Activated naive CD8-positive, alpha-beta T cell treated with anti-CD3 and anti-CD28 coated beads, Interleukin-2, amount 10 ng/mL, durations not matched to agents 7 days and 5 days (primary cell): Measurements from ENCODE around the gene SPEM1. TPM values are rescaled to one million over a fixed set of nuclear protein-coding genes. Genes with fewer than 3 reads are reported as not detected.

Experiments
- ATAC-seq: fragments of 150-1000 bp; cut with Tn5 transposase; one replicate; pipeline ENCODE4 v1.10.0; 2021; ENCODE audit warnings: low read depth, moderate library complexity
- POLR2A ChIA-PET: fragments of 350-600 bp; sonication (Branson Sonifier 250); formaldehyde crosslinking; loops from one replicate; lab custom pipeline; 2021; ENCODE audit warnings: antibody characterized with exemption; lab: Charles Lee
- DNase-seq: peaks from one replicate; pipeline ENCODE4 v3.0.0; 2021
- H3K27ac Mint-ChIP-seq: one replicate; pipeline ENCODE4 v1.8.0; 2022; ENCODE audit warnings: mild to moderate bottlenecking, mixed read lengths
- H3K27me3 Mint-ChIP-seq: one replicate; pipeline ENCODE4 v1.8.0; 2022; ENCODE audit warnings: mild to moderate bottlenecking, moderate library complexity, mixed read lengths
- H3K36me3 Mint-ChIP-seq: one replicate; pipeline ENCODE4 v1.8.0; 2021; ENCODE audit warnings: mild to moderate bottlenecking, mixed read lengths
- H3K4me1 Mint-ChIP-seq: one replicate; pipeline ENCODE4 v1.8.0; 2021; ENCODE audit warnings: mixed read lengths
- H3K4me3 Mint-ChIP-seq: one replicate; pipeline ENCODE4 v1.8.0; 2022; ENCODE audit warnings: mild to moderate bottlenecking, moderate library complexity, mixed read lengths
- H3K9me3 Mint-ChIP-seq: one replicate; pipeline ENCODE4 v1.8.0; 2021; ENCODE audit warnings: mixed read lengths
- total RNA-seq, 2 experiments: library from RNA; stranded (reverse); gene quantifications; one replicate each; pipeline ENCODE4 v1.2.3, GENCODE V29; 2021

SPEM1 gene
- total RNA-seq, 2 experiments from 2014 or later = not detected

DNA sequence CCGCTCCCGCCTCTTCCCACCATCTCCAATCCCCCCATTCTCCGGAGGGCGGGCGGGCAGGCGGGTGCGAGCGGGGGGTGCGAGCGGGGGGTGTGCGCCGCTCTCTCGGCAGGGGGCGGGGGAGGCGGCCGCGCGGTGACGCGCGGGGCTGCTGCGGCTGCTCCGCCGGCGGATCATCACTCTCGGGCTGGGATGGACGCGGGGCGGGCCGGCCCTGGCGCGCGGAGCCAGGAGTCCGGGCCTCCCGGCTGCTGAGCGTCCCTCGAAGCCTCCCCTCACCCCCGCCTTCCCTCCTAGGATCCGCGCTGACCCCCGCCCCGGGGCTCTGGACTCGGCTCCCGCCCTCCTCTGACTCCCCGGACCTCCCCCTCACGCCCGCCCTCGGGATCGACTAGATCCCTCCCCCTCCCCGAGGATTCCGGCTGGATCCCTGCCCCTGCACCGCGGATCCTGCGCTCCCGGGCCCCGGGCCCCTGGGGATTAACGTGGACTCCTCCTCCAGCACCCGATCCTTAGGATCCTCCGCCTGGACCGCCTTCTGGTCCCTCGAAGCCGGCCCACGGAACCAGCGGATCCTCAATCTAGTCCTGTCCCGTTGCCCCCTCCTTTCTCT, 15.3 kb upstream of the SPEM1 start:
- Mint-ChIP-seq H3K4me1 (peaks cover 14% of the 10 kb centered on the region), H3K4me3 (peak overlapping the region; percentile 92), H3K27me3 (peaks cover 11% of the 10 kb centered on the region), H3K27ac (peak overlapping the region; percentile 89), H3K9me3 (no peaks in the 10 kb centered on the region), H3K36me3 (no peaks in the 10 kb centered on the region)
- POLR2A ChIA-PET = interaction anchor here (0.8 to 2.9 kb wide), 10 partner anchors 10 to 75 kb away, joined by 3 to 25 read pairs (median 6); partner anchors contain the start of genes ACAP1, NEURL4, PLSCR3 and TMEM102
- no peak for DNase-seq
- peak; percentile 13 for ATAC-seq

DNA sequence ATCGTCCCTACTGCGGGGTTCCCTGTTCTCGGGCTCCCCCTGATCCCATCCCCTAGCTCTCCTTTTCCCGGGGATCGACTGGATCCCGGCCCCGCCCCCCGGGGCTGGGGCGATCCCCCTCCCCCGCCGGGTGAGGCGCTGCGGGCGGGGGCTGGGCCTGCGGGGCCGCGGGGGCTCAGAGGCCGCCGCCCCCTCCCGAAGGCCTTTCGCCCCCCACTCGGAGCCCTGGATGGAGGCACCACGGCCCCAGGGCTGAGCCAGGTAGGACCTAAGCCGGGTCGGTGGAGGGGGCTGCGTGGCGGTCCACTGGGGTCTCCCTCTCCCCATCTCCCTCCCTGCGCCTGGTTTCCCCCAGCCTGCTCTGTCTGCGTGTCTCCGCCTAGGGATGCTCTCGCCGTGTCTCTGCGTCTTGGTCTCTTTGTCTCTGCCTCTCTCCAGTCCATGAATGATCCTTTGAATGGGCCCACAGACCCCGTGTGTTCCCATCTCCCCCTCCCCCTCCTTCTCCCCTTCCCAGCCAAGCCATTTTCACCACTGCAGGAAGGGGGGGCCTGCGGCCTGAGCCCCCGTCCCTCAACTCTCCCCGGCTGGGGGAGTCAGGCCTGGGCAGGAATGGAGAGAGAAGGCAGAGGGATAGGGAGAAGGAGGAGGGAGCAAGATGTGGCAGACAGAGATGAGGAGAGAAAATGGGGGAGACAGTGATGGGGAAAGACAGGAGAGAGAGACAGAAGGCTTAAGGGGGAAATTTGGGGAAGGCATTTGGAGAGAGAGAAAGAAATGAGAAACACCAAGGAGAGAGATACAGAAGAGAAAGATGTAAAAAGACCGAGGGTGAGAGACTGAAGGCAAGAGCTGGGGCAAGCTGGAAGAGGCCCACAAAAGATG, 14.5 kb upstream of the SPEM1 start:
- H3K36me3 Mint-ChIP-seq = no peaks in the 10 kb centered on the region
- H3K9me3 Mint-ChIP-seq = no peaks in the 10 kb centered on the region
- peak overlapping the region; percentile 86 for H3K27ac Mint-ChIP-seq
- POLR2A ChIA-PET = interaction anchor here (1.1 kb wide), 1 partner anchor 21 kb away, joined by 3 read pairs; no protein-coding TSS in a partner anchor
- ATAC-seq (no peak), DNase-seq (no peak)
- peaks cover 14% of the 10 kb centered on the region for H3K4me1 Mint-ChIP-seq
- H3K4me3 Mint-ChIP-seq = peak overlapping the region; percentile 89
- peaks cover 11% of the 10 kb centered on the region for H3K27me3 Mint-ChIP-seq

GRCh38 chr17:7406235-7406825, 13.8 kb upstream of the SPEM1 start:
- Mint-ChIP-seq H3K4me3 (peak overlapping the region; percentile 56), H3K4me1 (peaks cover 14% of the 10 kb centered on the region)
- ATAC-seq = no peak

DNA sequence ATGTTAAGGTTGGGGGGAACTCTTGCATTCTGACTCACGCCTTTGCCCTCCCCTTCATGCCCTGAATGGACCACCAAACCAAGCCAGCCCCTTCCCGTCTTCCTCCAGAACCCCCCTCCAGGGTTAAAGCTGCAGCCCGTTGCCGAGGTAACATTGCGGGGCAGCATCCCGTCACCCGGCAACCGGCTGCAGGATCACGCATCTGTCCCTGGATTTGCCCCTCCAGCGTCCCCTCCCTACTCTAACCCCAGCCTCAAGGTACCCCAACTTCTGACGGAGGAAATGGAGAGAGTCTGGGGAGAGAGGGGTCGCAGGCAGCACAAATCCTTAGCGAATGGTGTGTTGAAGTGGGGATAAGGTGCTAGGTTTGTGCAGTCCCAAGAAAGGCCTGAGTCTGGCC, 13.0 kb upstream of the SPEM1 start:
- H3K27me3 Mint-ChIP-seq = peaks cover 11% of the 10 kb centered on the region
- peaks cover 12% of the 10 kb centered on the region for H3K4me1 Mint-ChIP-seq
- H3K36me3 Mint-ChIP-seq = no peaks in the 10 kb centered on the region
- no peak overlapping the region for H3K4me3 Mint-ChIP-seq
- POLR2A ChIA-PET = interaction anchor here (1.1 kb wide), 1 partner anchor 23 kb away, joined by 3 read pairs; no protein-coding TSS in a partner anchor
- peak overlapping the region; percentile 50 for H3K27ac Mint-ChIP-seq
- no peak for DNase-seq
- no peak for ATAC-seq
- H3K9me3 Mint-ChIP-seq = no peaks in the 10 kb centered on the region

More at GRCh38 chr17:7406235-7406825, 13.8 kb upstream of the SPEM1 start:
- DNase-seq = no peak
- peaks cover 11% of the 10 kb centered on the region for H3K27me3 Mint-ChIP-seq
- H3K9me3 Mint-ChIP-seq = no peaks in the 10 kb centered on the region
- peak overlapping the region; percentile 44 for H3K27ac Mint-ChIP-seq
- POLR2A ChIA-PET = interaction anchor here (1.1 kb wide), 1 partner anchor 22 kb away, joined by 3 read pairs; no protein-coding TSS in a partner anchor
- no peaks in the 10 kb centered on the region for H3K36me3 Mint-ChIP-seq

- Mint-ChIP-seq H3K4me1 (peaks cover 12% of the 10 kb centered on the region), H3K4me3 (peak within 1 kb of the TSS; percentile 64), H3K36me3 (no peaks in the 10 kb centered on the region), H3K27me3 (peaks cover 11% of the 10 kb centered on the region), H3K9me3 (no peaks in the 10 kb centered on the region), H3K27ac (peak within 1 kb of the TSS; percentile 50)
- POLR2A ChIA-PET = interaction anchor here (1.4 kb wide), 1 partner anchor 27 kb away, joined by 5 read pairs; the partner anchor contains the start of gene TMEM102
- no peak for ATAC-seq
- DNase-seq = no peak
Measured at GRCh38 chr17:7407485-7408251, 12.5 kb upstream of the SPEM1 start, which contains the start of gene NLGN2. Gene NLGN2, plus strand, starts transcription at chr17:7407845. Its CDS starts 411 bp downstream, at chr17:7408256.

GRCh38 chr17:7408252-7408727, 11.8 kb upstream of the SPEM1 start:
- Mint-ChIP-seq H3K4me3 (no peak overlapping the region), H3K36me3 (no peaks in the 10 kb centered on the region), H3K27ac (no peak overlapping the region), H3K4me1 (peaks cover 9% of the 10 kb centered on the region), H3K27me3 (peaks cover 11% of the 10 kb centered on the region), H3K9me3 (no peaks in the 10 kb centered on the region)
- POLR2A ChIA-PET = interaction anchor here (1.4 kb wide), 1 partner anchor 27 kb away, joined by 5 read pairs; the partner anchor contains the start of gene TMEM102
- peak; percentile 4 for ATAC-seq
- DNase-seq = peak; percentile 54

DNA sequence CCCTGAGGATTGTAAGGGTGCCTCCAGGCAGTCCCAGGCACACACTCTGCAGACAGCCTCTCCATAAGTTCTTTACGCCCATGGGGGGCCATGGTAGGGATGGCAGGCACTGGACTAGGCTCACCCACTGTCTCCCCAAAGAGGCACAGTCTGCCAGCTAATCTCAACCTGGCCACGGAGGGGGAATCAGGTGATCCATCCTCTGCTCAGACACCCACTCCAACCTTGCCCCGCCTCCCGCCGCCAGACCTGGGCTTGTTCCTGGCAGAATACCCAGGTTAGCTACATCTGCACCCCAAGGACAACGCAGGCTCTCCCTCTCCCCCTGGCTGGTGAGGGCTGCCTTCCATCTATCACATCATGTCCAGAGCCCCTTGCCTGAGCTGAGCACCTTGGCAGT, 11.3 kb upstream of the SPEM1 start:
- ATAC-seq (no peak), DNase-seq (no peak)
- POLR2A ChIA-PET = interaction anchor here (1.4 kb wide), 1 partner anchor 26 kb away, joined by 5 read pairs; the partner anchor contains the start of gene TMEM102
- H3K9me3 Mint-ChIP-seq = no peaks in the 10 kb centered on the region
- no peak overlapping the region for H3K27ac Mint-ChIP-seq
- H3K4me1 Mint-ChIP-seq = peaks cover 8% of the 10 kb centered on the region
- no peak overlapping the region for H3K4me3 Mint-ChIP-seq
- no peaks in the 10 kb centered on the region for H3K36me3 Mint-ChIP-seq
- H3K27me3 Mint-ChIP-seq = peaks cover 11% of the 10 kb centered on the region

GRCh38 chr17:7409716-7410115, 10.4 kb upstream of the SPEM1 start:
- no peak overlapping the region for H3K4me3 Mint-ChIP-seq
- no peak for DNase-seq
- no peak for ATAC-seq
- H3K36me3 Mint-ChIP-seq = no peaks in the 10 kb centered on the region
- H3K27me3 Mint-ChIP-seq = peaks cover 11% of the 10 kb centered on the region
- H3K4me1 Mint-ChIP-seq = peaks cover 8% of the 10 kb centered on the region
- no peaks in the 10 kb centered on the region for H3K9me3 Mint-ChIP-seq
- POLR2A ChIA-PET = interaction anchor here (0.6 kb wide), 1 partner anchor 150 kb away, joined by 3 read pairs; no protein-coding TSS in a partner anchor
- no peak overlapping the region for H3K27ac Mint-ChIP-seq

- no peak overlapping the region for H3K27ac Mint-ChIP-seq
- POLR2A ChIA-PET = no interaction called here
Measured at GRCh38 chr17:7410634-7411426, 9.3 kb upstream of the SPEM1 start.

DNA sequence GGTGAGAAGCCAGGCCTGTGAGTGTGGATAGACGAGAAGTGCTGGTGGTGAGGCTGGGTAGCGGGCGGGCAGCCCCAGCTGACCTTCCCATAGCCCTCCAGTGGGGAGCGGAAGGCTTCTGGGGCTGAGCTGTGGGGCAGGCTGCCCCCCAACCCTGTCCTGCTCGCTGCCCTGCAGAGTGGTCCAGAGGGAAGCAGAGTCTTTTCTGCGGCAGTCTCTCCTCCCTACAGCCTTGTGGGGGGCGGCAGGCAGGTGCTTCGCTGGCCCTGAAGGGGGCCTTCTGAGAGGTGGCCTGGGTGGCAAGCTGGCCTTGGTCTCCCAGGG, 8.7 kb upstream of the SPEM1 start:
- Mint-ChIP-seq H3K4me3 (no peak overlapping the region), H3K27ac (no peak overlapping the region), H3K36me3 (no peaks in the 10 kb centered on the region), H3K9me3 (no peaks in the 10 kb centered on the region), H3K27me3 (no peaks in the 10 kb centered on the region), H3K4me1 (peaks cover 4% of the 10 kb centered on the region)
- POLR2A ChIA-PET = no interaction called here
- ATAC-seq (no peak), DNase-seq (no peak)

More at GRCh38 chr17:7410634-7411426, 9.3 kb upstream of the SPEM1 start:
- peaks cover 6% of the 10 kb centered on the region for H3K4me1 Mint-ChIP-seq
- ATAC-seq = peak; percentile 9
- no peaks in the 10 kb centered on the region for H3K36me3 Mint-ChIP-seq
- H3K9me3 Mint-ChIP-seq = no peaks in the 10 kb centered on the region
- peaks cover 5% of the 10 kb centered on the region for H3K27me3 Mint-ChIP-seq
- DNase-seq = no peak
- H3K4me3 Mint-ChIP-seq = no peak overlapping the region

GRCh38 chr17:7413346-7413985, 6.7 kb upstream of the SPEM1 start:
- ATAC-seq (no peak), DNase-seq (no peak)
- H3K4me3 Mint-ChIP-seq = no peak overlapping the region
- H3K27me3 Mint-ChIP-seq = no peaks in the 10 kb centered on the region
- POLR2A ChIA-PET = interaction anchor here (0.5 kb wide), 1 partner anchor 133 kb away, joined by 3 read pairs; no protein-coding TSS in a partner anchor
- no peaks in the 10 kb centered on the region for H3K36me3 Mint-ChIP-seq
- H3K27ac Mint-ChIP-seq = no peak overlapping the region
- no peaks in the 10 kb centered on the region for H3K9me3 Mint-ChIP-seq
- no peaks in the 10 kb centered on the region for H3K4me1 Mint-ChIP-seq
